Measurements from ENCODE around the gene PSMB10. TPM values are rescaled to one million over a fixed set of nuclear protein-coding genes. Genes with fewer than 3 reads are reported as not detected.
A peak's percentile ranks its signal among the peaks of the same experiment; 100 is the strongest.

PSMB10 gene
- polyA plus RNA-seq, 5 donors: 20.6 to 39.0 (median 27.0) TPM

GRCh38 chr16:67965668-67966548 lies 29.3 kb upstream of the PSMB10 start:
- DNase-seq: no peak

DNA sequence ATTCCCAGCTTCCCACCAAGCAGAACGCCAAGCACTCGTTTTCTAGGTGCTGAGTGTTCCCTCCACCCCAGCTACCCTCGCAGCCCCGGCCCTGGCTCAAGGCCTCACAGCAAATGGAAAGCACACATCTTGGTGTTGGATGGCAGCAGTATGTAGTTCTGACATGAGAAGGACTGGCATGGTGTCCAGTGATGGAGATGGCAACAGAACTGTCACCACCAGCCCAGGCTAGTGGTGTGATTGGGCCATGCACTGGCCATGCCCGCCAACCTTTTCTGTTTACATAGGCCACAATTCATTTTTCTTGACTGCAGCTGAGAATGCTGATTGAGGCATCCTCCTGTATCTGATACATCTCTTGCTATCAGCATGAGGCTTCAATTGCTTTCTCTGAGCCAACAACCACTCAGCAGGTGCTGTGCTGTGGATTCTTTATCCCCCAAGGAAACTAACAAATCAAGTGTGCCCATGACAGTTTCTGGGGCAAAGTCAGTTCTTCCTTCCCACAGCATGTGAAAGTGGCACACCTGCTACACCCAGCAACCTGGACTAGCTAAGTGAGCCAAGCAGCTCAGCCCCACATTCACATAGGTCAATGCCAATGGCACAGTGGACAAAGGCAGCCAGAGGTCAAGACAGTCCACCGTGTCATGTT lies 28.0 kb upstream of the PSMB10 start:
- DNase-seq: no peak

GRCh38 chr16:67963662-67964321 lies 27.1 kb upstream of the PSMB10 start:
- peak in 1 of 2 donors; percentile 47 for DNase-seq

- DNase-seq: no peak
Observed at GRCh38 chr16:67963292-67963661, 26.6 kb upstream of the PSMB10 start.

DNA sequence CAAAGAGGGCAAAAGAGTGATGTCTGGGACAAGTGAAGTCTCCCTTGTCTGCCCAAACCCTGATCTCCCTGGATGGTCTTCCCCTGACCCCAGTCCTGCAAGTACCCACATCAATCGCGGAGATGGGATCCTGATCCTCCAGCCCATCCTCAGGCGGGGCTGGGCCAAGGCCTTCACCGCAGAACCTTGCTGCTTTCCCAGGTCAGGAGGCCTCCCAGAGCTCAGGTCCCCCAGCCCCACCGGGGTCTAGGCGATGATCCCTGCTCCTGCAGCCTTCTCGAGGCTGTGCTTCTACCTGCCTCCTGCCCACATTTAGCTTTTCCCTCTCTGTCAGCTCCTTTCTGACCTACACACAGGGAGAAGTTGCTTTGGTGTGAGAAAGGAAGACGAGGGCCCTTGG lies 25.5 kb upstream of the PSMB10 start:
- no peak for DNase-seq

DNA sequence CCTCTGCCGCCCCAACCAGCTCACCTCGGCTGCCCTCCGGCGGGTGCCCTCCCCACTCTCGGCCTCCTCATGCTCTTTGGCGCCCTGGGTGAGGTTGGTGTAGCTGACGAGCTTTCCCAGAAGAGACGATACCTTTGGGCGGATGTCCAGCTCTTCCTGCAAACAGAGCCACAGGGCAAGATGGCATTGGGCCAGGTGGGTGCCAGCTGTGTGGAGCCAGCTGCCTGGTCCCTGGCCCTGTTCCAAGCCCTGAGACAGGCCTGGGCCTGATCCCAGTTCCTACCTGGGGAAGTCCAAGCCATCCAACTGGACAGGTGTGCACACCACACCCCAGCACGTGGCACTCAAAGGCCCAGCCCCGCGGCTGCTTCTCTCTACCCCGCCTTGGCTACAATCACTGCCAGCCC lies 24.9 kb upstream of the PSMB10 start:
- DNase-seq: no peak

DNA sequence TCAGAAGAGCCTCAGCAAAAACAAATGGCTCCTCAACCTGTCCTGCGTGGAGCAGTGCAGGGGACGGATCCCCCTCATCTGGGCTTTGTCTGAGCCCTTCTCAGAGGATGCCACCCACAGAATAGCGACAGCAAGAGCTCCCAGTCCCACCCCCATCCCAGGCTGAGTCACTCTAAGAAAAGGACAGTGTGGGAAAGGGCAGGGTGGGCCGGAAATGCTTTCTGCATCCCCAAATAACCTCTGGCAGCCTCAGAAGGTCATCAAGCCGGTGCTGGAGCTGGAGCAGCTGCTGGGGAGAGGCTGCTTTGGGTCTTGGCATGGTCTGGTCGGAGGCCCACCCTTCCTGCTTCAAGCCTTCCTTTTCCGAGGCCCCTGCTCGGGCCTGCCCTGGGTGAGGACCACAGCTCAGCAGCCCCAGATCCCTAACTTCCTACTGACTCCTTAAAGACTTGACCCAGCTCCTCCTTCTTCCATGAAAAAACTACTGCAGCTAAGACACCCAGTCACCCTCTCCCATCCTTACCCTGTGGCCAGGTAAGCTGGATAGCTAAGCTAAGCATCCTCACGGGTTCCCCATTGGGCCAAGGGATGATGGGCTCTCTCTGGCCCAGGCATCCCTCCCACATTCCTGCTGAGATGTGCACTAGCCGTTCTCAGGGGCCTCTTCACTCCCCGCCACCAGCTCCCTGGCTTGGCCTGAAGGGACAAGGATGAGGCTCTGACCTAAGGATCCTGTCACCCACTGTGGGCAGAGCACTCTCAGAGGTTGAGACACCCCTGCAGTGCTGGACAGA lies 23.1 kb upstream of the PSMB10 start:
- no peak for DNase-seq

- no peak for DNase-seq
Observed at GRCh38 chr16:67957622-67958021, 21.0 kb upstream of the PSMB10 start.

GRCh38 chr16:67954421-67955196 lies 18.0 kb upstream of the PSMB10 start:
- no peak for DNase-seq

- no peak for DNase-seq
Observed at GRCh38 chr16:67953641-67954375, 17.2 kb upstream of the PSMB10 start.

GRCh38 chr16:67951485-67951884 lies 14.8 kb upstream of the PSMB10 start:
- no peak for DNase-seq

GRCh38 chr16:67950335-67950843 lies 13.7 kb upstream of the PSMB10 start:
- DNase-seq: no peak

- no peak for DNase-seq
Observed at GRCh38 chr16:67949645-67950044, 13.0 kb upstream of the PSMB10 start.

- DNase-seq: no peak
Observed at GRCh38 chr16:67948015-67948414, 11.4 kb upstream of the PSMB10 start.

GRCh38 chr16:67946966-67947558 lies 10.4 kb upstream of the PSMB10 start:
- no peak for DNase-seq

DNA sequence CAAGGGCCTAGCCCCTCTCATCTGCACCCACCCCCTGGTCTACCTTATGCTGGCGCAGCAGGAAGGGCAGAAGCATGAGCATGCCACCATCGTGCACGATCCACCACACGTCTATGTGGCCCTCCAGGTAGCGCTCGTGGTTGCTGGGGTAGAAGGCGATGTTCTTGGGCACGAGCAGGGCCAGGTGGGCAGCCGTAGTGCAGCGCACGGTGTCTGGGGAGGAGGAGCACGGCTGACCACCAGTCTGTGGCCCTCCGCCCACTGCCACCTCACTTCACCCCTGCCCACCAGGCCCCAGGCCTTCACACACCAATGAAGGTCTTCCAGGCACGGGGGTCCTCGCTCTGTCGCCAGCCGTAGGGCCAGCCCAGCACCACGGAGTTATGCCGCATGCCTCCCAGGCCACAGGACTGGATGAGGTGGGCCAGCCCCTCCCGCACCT lies 9.5 kb upstream of the PSMB10 start:
- no peak for DNase-seq

GRCh38 chr16:67945392-67945933 lies 8.8 kb upstream of the PSMB10 start:
- DNase-seq: no peak

- no peak for DNase-seq
Observed at GRCh38 chr16:67944690-67945391, 8.2 kb upstream of the PSMB10 start.

Measured in right lung (tissue), 5 donors.